ENCODE measurements around the gene TTC38. TPM values are rescaled to one million over a fixed set of nuclear protein-coding genes. Genes with fewer than 3 reads are reported as not detected.

The TTC38 gene
- total RNA-seq, 1 donor, result 26.8 TPM

DNA sequence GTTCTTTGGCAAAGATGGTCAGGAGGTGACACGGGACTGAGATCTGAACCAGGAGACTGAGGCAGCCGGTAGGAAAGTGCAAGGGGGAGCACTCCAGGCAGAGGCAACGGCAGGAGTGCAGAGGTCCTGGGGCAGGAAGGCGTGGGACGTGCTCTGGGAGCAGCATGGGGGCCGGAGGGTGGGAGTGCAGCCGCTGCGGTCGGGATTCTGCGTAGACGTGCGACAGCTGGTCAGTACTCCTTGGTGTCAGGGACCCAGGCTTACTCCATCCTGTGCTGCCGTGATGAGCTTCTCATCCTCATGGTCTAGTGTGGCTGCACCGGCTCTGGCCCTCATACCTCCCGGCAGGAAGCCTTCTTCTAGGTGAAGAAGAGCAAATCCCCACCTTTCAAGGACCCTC is 50.8 kb downstream of the TTC38 start:
- no peak for DNase-seq (ENCODE audit: low read depth)
- TF ChIP-seq CTCF (IDR thresholded peaks at IDR 0.05; ENCODE audit: insufficient read depth, low read depth, low read length), result no peak
- H3K4me3 ChIP-seq (ENCODE audit: low read depth, low read length), result no peak overlapping the region

GRCh38 chr22:46319319-46319718 is 51.5 kb downstream of the TTC38 start:
- H3K4me3 ChIP-seq (ENCODE audit: low read depth, low read length), result no peak overlapping the region
- DNase-seq (ENCODE audit: low read depth), result no peak
- TF ChIP-seq CTCF (IDR thresholded peaks at IDR 0.05; ENCODE audit: insufficient read depth, low read depth, low read length), result no peak

DNA sequence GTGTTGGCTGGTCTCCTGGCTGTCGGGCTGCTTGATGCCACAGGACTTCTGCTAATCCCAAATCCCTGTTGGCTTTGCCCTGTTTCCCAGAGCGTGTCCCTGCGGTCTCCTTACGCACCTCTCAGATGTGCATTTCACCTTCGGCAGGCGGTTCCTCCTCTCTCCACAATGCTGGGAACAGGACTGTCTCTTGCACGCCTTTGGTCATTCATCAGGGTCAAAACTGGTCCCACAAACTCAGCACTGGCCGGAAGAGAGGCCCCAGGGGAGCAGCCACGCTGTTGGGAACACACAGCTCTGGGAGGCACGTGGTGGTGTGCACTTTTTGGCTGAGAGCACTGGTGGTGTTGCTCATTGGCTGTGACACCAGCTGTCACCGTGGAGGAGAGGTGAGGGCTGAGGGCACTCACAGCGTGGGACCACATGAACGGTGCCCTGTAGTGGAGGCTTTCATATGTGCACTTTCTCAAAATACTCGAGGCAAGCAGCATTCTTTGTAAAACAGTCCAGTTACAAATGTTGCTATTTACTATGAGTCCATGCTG is 52.4 kb downstream of the TTC38 start:
- no peak overlapping the region for H3K4me3 ChIP-seq (ENCODE audit: low read depth, low read length)
- no peak for DNase-seq (ENCODE audit: low read depth)
- no peak for TF ChIP-seq CTCF (IDR thresholded peaks at IDR 0.05; ENCODE audit: insufficient read depth, low read depth, low read length)

- TF ChIP-seq CTCF (IDR thresholded peaks at IDR 0.05; ENCODE audit: insufficient read depth, low read depth, low read length), result no peak
- H3K4me3 ChIP-seq (ENCODE audit: low read depth, low read length), result no peak overlapping the region
- no peak for DNase-seq (ENCODE audit: low read depth)
Observed at GRCh38 chr22:46320716-46321386, 53.0 kb downstream of the TTC38 start.

DNA sequence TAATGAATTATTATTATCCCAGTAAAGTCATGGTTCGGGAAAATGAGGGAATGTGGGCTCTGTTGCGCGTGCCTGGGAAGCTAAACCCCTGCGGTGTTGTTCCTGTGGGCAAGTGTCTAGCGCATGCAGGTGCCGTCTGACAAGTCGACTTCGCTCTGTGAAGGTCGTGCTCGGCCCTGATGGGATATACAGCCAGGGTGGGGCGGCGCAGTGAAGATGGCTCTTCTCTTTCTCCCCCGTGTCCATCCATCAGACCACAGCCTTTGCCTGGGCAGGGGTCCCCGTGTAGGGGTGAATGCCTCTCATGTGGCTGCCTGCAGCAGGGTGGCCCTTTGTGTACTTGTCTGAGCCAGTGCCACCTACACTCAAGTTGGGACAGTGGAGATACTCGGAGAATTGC is 54.9 kb downstream of the TTC38 start:
- no peak for DNase-seq (ENCODE audit: low read depth)
- no peak overlapping the region for H3K4me3 ChIP-seq (ENCODE audit: low read depth, low read length)
- TF ChIP-seq CTCF (IDR thresholded peaks at IDR 0.05; ENCODE audit: insufficient read depth, low read depth, low read length), result no peak

- H3K4me3 ChIP-seq (ENCODE audit: low read depth, low read length), result no peak overlapping the region
- no peak for TF ChIP-seq CTCF (IDR thresholded peaks at IDR 0.05; ENCODE audit: insufficient read depth, low read depth, low read length)
- DNase-seq (ENCODE audit: low read depth), result no peak
Observed at GRCh38 chr22:46323162-46323561, 55.4 kb downstream of the TTC38 start.
